ENCODE measurements around the gene ALDH1B1. TPM values are rescaled to one million over a fixed set of nuclear protein-coding genes. Genes with fewer than 3 reads are reported as not detected.

Gene ALDH1B1
- total RNA-seq, 4 donors from 2014 or later = 1.6 to 23.7 (median 7.7) TPM

- DNase-seq = no peak
- H3K9me3 ChIP-seq = no peaks in the 10 kb centered on the region
- no peaks in the 10 kb centered on the region for H3K36me3 ChIP-seq
- H3K4me1 ChIP-seq = peaks cover 0 to 24% (median 0%) of the 10 kb centered on the region in 3 donors
- no peak overlapping the region for H3K4me3 ChIP-seq
- TF ChIP-seq POLR2A (IDR thresholded peaks at IDR 0.05) (no peak), CTCF (IDR thresholded peaks at IDR 0.05) (no peak)
- H3K27ac ChIP-seq = no peak overlapping the region
- no peaks in the 10 kb centered on the region for H3K27me3 ChIP-seq
- intact Hi-C loops (cut with DNase I) = loop anchor here (5.0 to 10.0 kb wide), 2 partner anchors 277 to 444 kb away; no protein-coding TSS in a partner anchor
- 81 to 85% methylated on average over 6 of the region's 6 CpGs for WGBS, 2 donors
Observed at GRCh38 chr9:38361473-38361850, 31.0 kb upstream of the ALDH1B1 start.

- Histone ChIP-seq H3K4me1 (peaks cover 0 to 24% (median 0%) of the 10 kb centered on the region in 3 donors), H3K36me3 (no peaks in the 10 kb centered on the region), H3K9me3 (no peaks in the 10 kb centered on the region), H3K27me3 (no peaks in the 10 kb centered on the region), H3K4me3 (peak overlapping the region in 1 of 4 donors; percentile 29), H3K27ac (peak overlapping the region in 1 of 4 donors; percentile 22)
- WGBS, 2 donors = 30 to 45% methylated on average over 20 to 21 of the region's 21 CpGs
- intact Hi-C loops (cut with DNase I) = loop anchor here (5.0 to 10.0 kb wide), 2 partner anchors 278 to 446 kb away; no protein-coding TSS in a partner anchor
- DNase-seq = peak; percentile 7
- peak; percentile 25 to 52 (median 40) for TF ChIP-seq CTCF (IDR thresholded peaks at IDR 0.05)
- TF ChIP-seq POLR2A (IDR thresholded peaks at IDR 0.05) = no peak
Observed at GRCh38 chr9:38362852-38363588, 29.5 kb upstream of the ALDH1B1 start.

GRCh38 chr9:38363589-38363925 lies 28.9 kb upstream of the ALDH1B1 start:
- H3K9me3 ChIP-seq = no peaks in the 10 kb centered on the region
- WGBS, 2 donors = 58 to 60% methylated on average over 5 of the region's 5 CpGs
- no peak for DNase-seq
- no peak for TF ChIP-seq POLR2A (IDR thresholded peaks at IDR 0.05)
- no peak for TF ChIP-seq CTCF (IDR thresholded peaks at IDR 0.05)
- H3K36me3 ChIP-seq = no peaks in the 10 kb centered on the region
- H3K27me3 ChIP-seq = no peaks in the 10 kb centered on the region
- H3K27ac ChIP-seq = peak overlapping the region in 1 of 4 donors; percentile 22
- intact Hi-C loops (cut with DNase I) = loop anchor here (5.0 to 10.0 kb wide), 2 partner anchors 279 to 446 kb away; no protein-coding TSS in a partner anchor
- H3K4me3 ChIP-seq = peak overlapping the region in 1 of 4 donors; percentile 29
- H3K4me1 ChIP-seq = peaks cover 0 to 24% (median 0%) of the 10 kb centered on the region in 3 donors

GRCh38 chr9:38367898-38368297 lies 24.6 kb upstream of the ALDH1B1 start:
- Histone ChIP-seq H3K36me3 (no peaks in the 10 kb centered on the region), H3K4me1 (peaks cover 0 to 7% (median 0%) of the 10 kb centered on the region in 3 donors), H3K27me3 (peaks cover 0 to 14% (median 0%) of the 10 kb centered on the region in 4 donors), H3K4me3 (no peak overlapping the region), H3K9me3 (no peaks in the 10 kb centered on the region), H3K27ac (no peak overlapping the region)
- no peak for TF ChIP-seq POLR2A (IDR thresholded peaks at IDR 0.05)
- no peak for TF ChIP-seq CTCF (IDR thresholded peaks at IDR 0.05)
- intact Hi-C loops (cut with DNase I) = loop anchor here (10.0 kb wide), 1 partner anchor 283 kb away; no protein-coding TSS in a partner anchor
- DNase-seq = no peak

- no peaks in the 10 kb centered on the region for H3K9me3 ChIP-seq
- no peak for DNase-seq
- TF ChIP-seq POLR2A (IDR thresholded peaks at IDR 0.05) (no peak), CTCF (IDR thresholded peaks at IDR 0.05) (no peak)
- H3K36me3 ChIP-seq = no peaks in the 10 kb centered on the region
- peaks cover 0 to under 1% (median 0%) of the 10 kb centered on the region in 3 donors for H3K4me1 ChIP-seq
- H3K27me3 ChIP-seq = peaks cover 0 to 14% (median 0%) of the 10 kb centered on the region in 4 donors
- H3K4me3 ChIP-seq = no peak overlapping the region
- WGBS, 2 donors = 38 to 53% methylated on average over 2 of the region's 2 CpGs
- H3K27ac ChIP-seq = no peak overlapping the region
- intact Hi-C loops (cut with DNase I) = loop anchor here (10.0 kb wide), 1 partner anchor 284 kb away; no protein-coding TSS in a partner anchor
Observed at GRCh38 chr9:38368731-38369130, 23.8 kb upstream of the ALDH1B1 start.
